HepG2 (cell line): ENCODE results near the gene KIF22. TPM values are rescaled to one million over a fixed set of nuclear protein-coding genes. Genes with fewer than 3 reads are reported as not detected.
A peak's percentile ranks its signal among the peaks of the same experiment; 100 is the strongest.

Source experiments
- AHR ChIP-seq: IDR thresholded peaks from 2 replicates; pipeline ENCODE4 v1.6.1; 2018; ENCODE audit warnings: missing genetic modification reagents, missing compliant biosample characterization
- ARNTL ChIP-seq: sonication (generic); formaldehyde crosslinking; IDR thresholded peaks from 2 replicates; pipeline ENCODE4 v1.4.0; 2020; ENCODE audit warnings: mild to moderate bottlenecking, missing genetic modification reagents
- CBX1 ChIP-seq: IDR thresholded peaks from one replicate; pipeline ENCODE4 v1.6.1; 2016; ENCODE audit warnings: antibody characterized with exemption, low read depth
- CEBPG ChIP-seq: IDR thresholded peaks from 2 replicates; pipeline ENCODE4 v1.6.1; 2016
- EED ChIP-seq: sonication (generic); formaldehyde crosslinking; IDR thresholded peaks from 2 replicates; pipeline ENCODE4 v1.5.0; 2020; ENCODE audit warnings: mild to moderate bottlenecking, missing genetic modification reagents
- FOSL2 ChIP-seq: sonication (generic); formaldehyde crosslinking; IDR thresholded peaks from 2 replicates; pipeline ENCODE4 v1.4.0; 2020; ENCODE audit warnings: missing genetic modification reagents
- GPN1 ChIP-seq: sonication (generic); formaldehyde crosslinking; IDR thresholded peaks from 2 replicates; pipeline ENCODE4 v1.5.1; 2020; ENCODE audit warnings: missing genetic modification reagents, borderline replicate concordance
- HES4 ChIP-seq: sonication (generic); formaldehyde crosslinking; IDR thresholded peaks from 2 replicates; pipeline ENCODE4 v1.9.0; 2021; ENCODE audit warnings: mild to moderate bottlenecking, missing genetic modification reagents, borderline replicate concordance
- HOXA7 ChIP-seq: sonication (generic); formaldehyde crosslinking; IDR thresholded peaks from 2 replicates; pipeline ENCODE4 v1.8.1; 2022; ENCODE audit warnings: mild to moderate bottlenecking, missing genetic modification reagents, moderate library complexity
- KLF13 ChIP-seq: sonication (generic); formaldehyde crosslinking; IDR thresholded peaks from 2 replicates; pipeline ENCODE4 v1.4.0; 2020; ENCODE audit warnings: mild to moderate bottlenecking, missing genetic modification reagents
- MBD4 ChIP-seq: IDR thresholded peaks from 2 replicates; pipeline ENCODE4 v1.6.1; 2012; ENCODE audit warnings: low read length, inconsistent platforms, borderline replicate concordance
- NFIC ChIP-seq: IDR thresholded peaks from 2 replicates; pipeline ENCODE4 v1.6.1; 2012; ENCODE audit warnings: mild to moderate bottlenecking, low read length, inconsistent platforms
- NR2F6 ChIP-seq, 2 experiments: IDR thresholded peaks; 2 replicates each; pipeline ENCODE4 v1.6.1; 2016; ENCODE audit warnings: antibody characterized with exemption in 1 of 2, mild to moderate bottlenecking in 1 of 2
- PHF8 ChIP-seq: sonication (generic); formaldehyde crosslinking; IDR thresholded peaks from 2 replicates; pipeline ENCODE4 v1.5.0; 2020; ENCODE audit warnings: missing genetic modification reagents
- PPARG ChIP-seq: conservative IDR thresholded peaks from 2 replicates; pipeline ENCODE4 v1.6.1; 2016; ENCODE audit warnings: missing biosample characterization, missing genetic modification reagents
- SIX4 ChIP-seq: sonication (generic); formaldehyde crosslinking; IDR thresholded peaks from 2 replicates; pipeline ENCODE4 v1.4.0; 2020; ENCODE audit warnings: missing genetic modification reagents
- TCF12 ChIP-seq, 2 experiments: fragments of 450-650 bp in 1 of 2; sonication (generic) in 1 of 2; formaldehyde crosslinking in 1 of 2; IDR thresholded peaks; 2 replicates each; pipeline versions ENCODE4 v1.6.1 to v1.8.0; 2017 to 2022; ENCODE audit warnings: antibody characterized with exemption in 1 of 2, mild to moderate bottlenecking in 1 of 2, missing genetic modification reagents in 1 of 2, moderate library complexity in 1 of 2
- YEATS4 ChIP-seq: sonication (generic); formaldehyde crosslinking; IDR thresholded peaks from 2 replicates; pipeline ENCODE4 v1.4.0; 2020; ENCODE audit warnings: missing genetic modification reagents, borderline replicate concordance
- ZC3H13 ChIP-seq: sonication (generic); formaldehyde crosslinking; IDR thresholded peaks from 2 replicates; pipeline ENCODE4 v1.8.1; 2023; ENCODE audit warnings: mild to moderate bottlenecking, missing genetic modification reagents, moderate library complexity
- ZNF232 ChIP-seq: sonication (generic); formaldehyde crosslinking; IDR thresholded peaks from 2 replicates; pipeline ENCODE4 v1.4.0; 2020; ENCODE audit warnings: missing genetic modification reagents, borderline replicate concordance
- ZNF335 ChIP-seq: sonication (generic); formaldehyde crosslinking; IDR thresholded peaks from 2 replicates; pipeline ENCODE4 v1.4.0; 2020; ENCODE audit warnings: missing genetic modification reagents
- ZNF446 ChIP-seq: sonication (generic); formaldehyde crosslinking; IDR thresholded peaks from 2 replicates; pipeline ENCODE4 v1.5.0; 2020; ENCODE audit warnings: mild to moderate bottlenecking, missing genetic modification reagents
- ZNF607 ChIP-seq: sonication (generic); formaldehyde crosslinking; IDR thresholded peaks from 2 replicates; pipeline ENCODE4 v1.5.1; 2020; ENCODE audit warnings: missing genetic modification reagents, mild to moderate bottlenecking, borderline replicate concordance
- ZNF724P ChIP-seq: sonication (generic); formaldehyde crosslinking; IDR thresholded peaks from 2 replicates; pipeline ENCODE4 v1.8.0; 2022; ENCODE audit warnings: missing genetic modification reagents, borderline replicate concordance
- polyA plus RNA-seq, 8 experiments: library from polyadenylated mRNA; depleted of rRNA in 3 of 8; stranded (reverse) in 7 of 8; unstranded in 1 of 8; fragments of >200 nt; fragmentation: Illumina TruSeq in 4 of 8; extraction: Trizol in 4 of 8; gene quantifications; 2 replicates each; pipeline versions ENCODE4 v1.2.1 to v1.2.3, GENCODE V29; 2011 to 2016; ENCODE audit warnings: low read depth in 4 of 8, missing spikeins in 1 of 8, mixed read lengths in 1 of 8; ENCODE audit not compliant: insufficient read depth in 1 of 8
- total RNA-seq, 5 experiments: library from RNA; depleted of rRNA; stranded (reverse); fragments of >200 nt; fragmentation: Illumina TruSeq; extraction: Trizol; gene quantifications; 2 replicates each; pipeline ENCODE4 v1.2.3, GENCODE V29; 2016; ENCODE audit warnings: low read depth in 1 of 5
- TF ChIP-seq, protein P1 (sequence below): sonication (generic); formaldehyde crosslinking; IDR thresholded peaks from 2 replicates; pipeline ENCODE4 v1.4.0; 2020; ENCODE audit warnings: mild to moderate bottlenecking, missing genetic modification reagents
- TF ChIP-seq, protein P2 (sequence below): sonication (generic); formaldehyde crosslinking; IDR thresholded peaks from 2 replicates; pipeline ENCODE4 v1.4.0; 2020; ENCODE audit warnings: missing genetic modification reagents
- TF ChIP-seq, protein P3 (sequence below): sonication (generic); formaldehyde crosslinking; IDR thresholded peaks from 2 replicates; pipeline ENCODE4 v1.5.0; 2020; ENCODE audit warnings: missing genetic modification reagents

KIF22 gene
- total and polyA plus RNA-seq, 2 of the 13 experiments (the other 11 are each of a cell fraction or from before 2014, with no cell fraction given) = 95.8 to 118 TPM

DNA sequence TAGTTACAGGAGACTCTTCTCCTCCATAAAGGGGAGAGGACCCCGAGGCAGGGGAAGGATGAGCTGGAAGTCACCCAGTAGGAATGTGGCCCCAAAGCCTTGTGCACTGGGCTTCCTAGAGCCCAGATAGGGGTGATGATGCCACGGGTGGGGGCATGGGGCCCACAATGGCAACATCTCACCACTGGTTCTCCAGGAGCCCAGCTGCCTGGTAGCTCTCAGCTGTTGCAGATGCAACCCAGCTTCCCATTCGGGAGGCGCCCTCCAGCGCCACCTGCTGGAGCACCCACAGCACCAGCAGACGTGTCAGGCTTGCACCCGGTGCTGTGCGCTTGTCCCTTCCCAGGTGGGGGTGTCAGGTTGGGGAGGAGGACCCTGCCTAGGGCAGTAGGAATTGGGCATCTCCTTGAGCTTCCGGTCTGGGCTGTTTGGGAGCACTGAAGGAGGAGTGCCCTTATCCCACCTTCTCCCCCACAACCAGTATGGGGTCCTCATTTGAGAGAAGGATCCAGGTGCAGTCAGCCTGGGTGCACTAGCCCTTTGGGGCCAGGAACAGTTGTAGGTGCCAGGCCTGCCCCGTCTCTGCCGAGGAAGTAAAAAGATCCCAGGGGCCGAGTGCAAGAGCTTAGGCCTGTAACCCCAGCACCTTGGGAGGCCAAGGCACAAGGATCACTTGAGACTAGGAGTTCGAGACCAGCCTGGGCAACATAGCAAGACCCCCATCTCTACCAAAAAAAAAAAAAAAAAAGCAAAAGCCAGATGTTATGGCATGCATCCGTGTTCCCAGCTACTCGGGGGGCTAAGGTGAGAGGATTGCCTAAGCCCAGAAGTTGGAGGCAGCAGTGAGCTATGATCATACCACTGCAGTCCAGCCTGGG lies 58.1 kb downstream of the KIF22 start (continued):
- TF ChIP-seq HES4 (CRISPR knock-in tag) (no peak), PPARG (no peak), ZNF724P (no peak), ZNF232 (CRISPR knock-in tag) (no peak), MBD4 (no peak), PHF8 (CRISPR knock-in tag) (peak; percentile 42; the same call in 1 of the 2 replicates), SIX4 (CRISPR knock-in tag) (0 out of 2 replicates have a peak, but pooled peaks have one; percentile 31), ZNF607 (no peak), FOSL2 (CRISPR knock-in tag) (peak; percentile 66), KLF13 (CRISPR knock-in tag) (no peak), ZC3H13 (CRISPR knock-in tag) (no peak), GPN1 (no peak), EED (CRISPR knock-in tag) (no peak), ZNF446 (CRISPR knock-in tag) (no peak), TCF12 (IDR thresholded peaks at IDR 0.05) (no peak), TCF12 (CRISPR knock-in tag; IDR thresholded peaks at IDR 0.05) (no peak), CBX1 (no peak), YEATS4 (no peak), ARNTL (no peak), CEBPG (CRISPR knock-in tag) (peak; percentile 72), ZNF335 (CRISPR knock-in tag) (no peak), AHR (CRISPR knock-in tag) (peak; percentile 87; the same call in 1 of the 2 replicates), NR2F6 (IDR thresholded peaks at IDR 0.05) (no peak), NR2F6 (CRISPR knock-in tag; IDR thresholded peaks at IDR 0.05) (no peak; the same call in 1 of the 2 replicates), HOXA7 (CRISPR knock-in tag) (no peak), NFIC (no peak)
- TF ChIP-seq, protein P1, sequence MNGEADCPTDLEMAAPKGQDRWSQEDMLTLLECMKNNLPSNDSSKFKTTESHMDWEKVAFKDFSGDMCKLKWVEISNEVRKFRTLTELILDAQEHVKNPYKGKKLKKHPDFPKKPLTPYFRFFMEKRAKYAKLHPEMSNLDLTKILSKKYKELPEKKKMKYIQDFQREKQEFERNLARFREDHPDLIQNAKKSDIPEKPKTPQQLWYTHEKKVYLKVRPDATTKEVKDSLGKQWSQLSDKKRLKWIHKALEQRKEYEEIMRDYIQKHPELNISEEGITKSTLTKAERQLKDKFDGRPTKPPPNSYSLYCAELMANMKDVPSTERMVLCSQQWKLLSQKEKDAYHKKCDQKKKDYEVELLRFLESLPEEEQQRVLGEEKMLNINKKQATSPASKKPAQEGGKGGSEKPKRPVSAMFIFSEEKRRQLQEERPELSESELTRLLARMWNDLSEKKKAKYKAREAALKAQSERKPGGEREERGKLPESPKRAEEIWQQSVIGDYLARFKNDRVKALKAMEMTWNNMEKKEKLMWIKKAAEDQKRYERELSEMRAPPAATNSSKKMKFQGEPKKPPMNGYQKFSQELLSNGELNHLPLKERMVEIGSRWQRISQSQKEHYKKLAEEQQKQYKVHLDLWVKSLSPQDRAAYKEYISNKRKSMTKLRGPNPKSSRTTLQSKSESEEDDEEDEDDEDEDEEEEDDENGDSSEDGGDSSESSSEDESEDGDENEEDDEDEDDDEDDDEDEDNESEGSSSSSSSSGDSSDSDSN = peak; percentile 50
- TF ChIP-seq, protein P2, sequence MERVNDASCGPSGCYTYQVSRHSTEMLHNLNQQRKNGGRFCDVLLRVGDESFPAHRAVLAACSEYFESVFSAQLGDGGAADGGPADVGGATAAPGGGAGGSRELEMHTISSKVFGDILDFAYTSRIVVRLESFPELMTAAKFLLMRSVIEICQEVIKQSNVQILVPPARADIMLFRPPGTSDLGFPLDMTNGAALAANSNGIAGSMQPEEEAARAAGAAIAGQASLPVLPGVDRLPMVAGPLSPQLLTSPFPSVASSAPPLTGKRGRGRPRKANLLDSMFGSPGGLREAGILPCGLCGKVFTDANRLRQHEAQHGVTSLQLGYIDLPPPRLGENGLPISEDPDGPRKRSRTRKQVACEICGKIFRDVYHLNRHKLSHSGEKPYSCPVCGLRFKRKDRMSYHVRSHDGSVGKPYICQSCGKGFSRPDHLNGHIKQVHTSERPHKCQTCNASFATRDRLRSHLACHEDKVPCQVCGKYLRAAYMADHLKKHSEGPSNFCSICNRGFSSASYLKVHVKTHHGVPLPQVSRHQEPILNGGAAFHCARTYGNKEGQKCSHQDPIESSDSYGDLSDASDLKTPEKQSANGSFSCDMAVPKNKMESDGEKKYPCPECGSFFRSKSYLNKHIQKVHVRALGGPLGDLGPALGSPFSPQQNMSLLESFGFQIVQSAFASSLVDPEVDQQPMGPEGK (CRISPR knock-in tag) = peak; percentile 90
- TF ChIP-seq, protein P3, sequence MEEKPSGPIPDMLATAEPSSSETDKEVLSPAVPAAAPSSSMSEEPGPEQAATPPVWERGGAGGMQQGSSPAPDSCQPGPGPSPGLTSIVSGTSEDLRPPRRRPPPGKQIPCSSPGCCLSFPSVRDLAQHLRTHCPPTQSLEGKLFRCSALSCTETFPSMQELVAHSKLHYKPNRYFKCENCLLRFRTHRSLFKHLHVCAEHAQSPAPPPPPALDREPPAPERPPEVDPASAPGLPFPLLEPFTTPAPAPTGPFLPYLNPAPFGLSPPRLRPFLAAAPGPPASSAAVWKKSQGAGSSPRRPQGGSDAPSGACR = no peak
